ENCODE results near the gene PSMB4. TPM values are rescaled to one million over a fixed set of nuclear protein-coding genes. Genes with fewer than 3 reads are reported as not detected.

The PSMB4 gene
- total RNA-seq = 348 and 427 TPM in 2 replicates

DNA sequence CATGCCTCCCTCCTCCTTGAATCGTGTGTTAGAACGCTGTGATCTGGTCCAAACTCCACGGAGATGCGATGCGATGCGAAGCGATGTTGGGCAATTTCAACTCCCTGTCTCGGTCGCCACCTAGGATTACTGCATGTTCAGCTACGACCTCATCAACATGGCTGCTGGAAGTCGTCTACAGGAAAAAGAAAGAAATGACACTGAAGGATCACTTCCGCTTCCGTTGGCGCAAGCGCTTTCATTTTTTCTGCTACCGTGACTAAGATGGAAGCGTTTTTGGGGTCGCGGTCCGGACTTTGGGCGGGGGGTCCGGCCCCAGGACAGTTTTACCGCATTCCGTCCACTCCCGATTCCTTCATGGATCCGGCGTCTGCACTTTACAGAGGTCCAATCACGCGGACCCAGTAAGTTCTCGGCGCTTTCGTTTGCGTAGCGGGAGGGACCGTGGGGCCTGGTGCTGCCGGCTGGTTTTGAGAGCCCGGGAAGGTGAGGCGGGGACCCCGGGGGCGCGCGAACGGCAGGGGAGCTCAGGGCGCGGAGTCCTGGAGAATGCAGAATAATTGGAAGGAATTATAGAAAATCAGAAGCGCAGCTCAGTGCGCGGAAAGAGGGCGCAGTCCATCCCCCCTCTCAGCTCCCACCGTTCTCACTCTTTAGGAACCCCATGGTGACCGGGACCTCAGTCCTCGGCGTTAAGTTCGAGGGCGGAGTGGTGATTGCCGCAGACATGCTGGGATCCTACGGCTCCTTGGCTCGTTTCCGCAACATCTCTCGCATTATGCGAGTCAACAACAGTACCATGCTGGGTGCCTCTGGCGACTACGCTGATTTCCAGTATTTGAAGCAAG lies at the start of gene PSMB4:
PSMB4 (plus strand) TSS at position 250 of the 848 bp plus-strand sequence; CDS start at position 265, 15 bp downstream.

GRCh38 chr1:151372058-151372934 lies 27.1 kb upstream of the PSMB4 start, which contains the start of gene SELENBP1:
SELENBP1 (minus strand) TSS chr1:151372705; CDS start chr1:151372641, 64 bp downstream.

Other genes starting within 250 kb of the PSMB4 start
- not detected in 2 replicates for gene TNFAIP8L2, start 242.9 kb upstream of the PSMB4 start, total RNA-seq
- 2.9 and 4.8 TPM in 2 replicates for gene LYSMD1, start 233.7 kb upstream of the PSMB4 start, total RNA-seq
- 20.8 and 21.0 TPM in 2 replicates for gene SCNM1, start 233.4 kb upstream of the PSMB4 start, total RNA-seq
- gene TMOD4, start 223.6 kb upstream of the PSMB4 start, total RNA-seq = 0.28 and 0.36 TPM in 2 replicates
- gene VPS72, start 209.4 kb upstream of the PSMB4 start, total RNA-seq = 56.9 and 58.1 TPM in 2 replicates
- gene PIP5K1A, start 201.0 kb upstream of the PSMB4 start, total RNA-seq = 37.8 and 48.8 TPM in 2 replicates
- gene PSMD4, start 144.8 kb upstream of the PSMB4 start, total RNA-seq = 296 and 298 TPM in 2 replicates
- gene ZNF687, start 117.3 kb upstream of the PSMB4 start, total RNA-seq = 6.8 and 8.2 TPM in 2 replicates
- 36.1 and 37.5 TPM in 2 replicates for gene PI4KB, start 72.2 kb upstream of the PSMB4 start, total RNA-seq
- 38.9 and 44.3 TPM in 2 replicates for gene RFX5, start 52.3 kb upstream of the PSMB4 start, total RNA-seq
- gene SELENBP1, start 26.9 kb upstream of the PSMB4 start, total RNA-seq = 5.5 and 12.2 TPM in 2 replicates
- 13.9 and 28.3 TPM in 2 replicates for gene POGZ, start 59.9 kb downstream of the PSMB4 start, total RNA-seq
- gene CGN, start 111.8 kb downstream of the PSMB4 start, total RNA-seq = 0.09 and 0.45 TPM in 2 replicates
- gene TUFT1, start 140.7 kb downstream of the PSMB4 start, total RNA-seq = 2.5 and 11.8 TPM in 2 replicates
- gene SNX27, start 212.5 kb downstream of the PSMB4 start, total RNA-seq = 16.2 and 22.2 TPM in 2 replicates